H1 (cell line): ENCODE measurements around the gene FGF14. TPM values are rescaled to one million over a fixed set of nuclear protein-coding genes. Genes with fewer than 3 reads are reported as not detected.
A peak's percentile ranks its signal among the peaks of the same experiment; 100 is the strongest.
"Not testable (repeated sequence)": the region's sequence is repeated elsewhere in the genome, so short reads cannot be mapped to it uniquely, and the experiment has no call there.

Source experiments
- CTCF ChIA-PET: fragments of 300-600 bp; sonication (Branson Sonifier 250); formaldehyde crosslinking; loops from one replicate; lab custom pipeline; 2021; ENCODE audit not compliant: partially characterized antibody; lab: Charles Lee
- POLR2A ChIA-PET: fragments of 300-600 bp; sonication (Branson Sonifier 250); formaldehyde crosslinking; loops from one replicate; lab custom pipeline; 2021; ENCODE audit warnings: inconsistent platforms; ENCODE audit not compliant: partially characterized antibody; lab: Charles Lee
- DNase-seq, 2 experiments: peaks; one replicate each; pipeline versions ENCODE4 v3.0.0 to v3.0.0-alpha.2; 2010 to 2022; ENCODE audit warnings: low spot score in 2 of 2, low read depth in 1 of 2, mixed read lengths in 1 of 2
- FAIRE-seq: peaks from 2 replicates; lab custom pipeline; 2011; peaks lifted over from hg19 to GRCh38; lab: Jason Lieb, UNC
- H2AFZ ChIP-seq: 2 replicates; pipeline ENCODE4 v1.8.1; 2012; ENCODE audit warnings: low read length, inconsistent platforms
- H2AK5ac ChIP-seq: 2 replicates; pipeline ENCODE4 v1.6.1; 2013; ENCODE audit warnings: low read depth, low read length
- H2BK120ac ChIP-seq: replicated peaks from 2 replicates; pipeline ENCODE3; 2013; ENCODE audit warnings: low read depth, low read length, inconsistent platforms
- H2BK12ac ChIP-seq: 2 replicates; pipeline ENCODE4 v1.6.1; 2013; ENCODE audit warnings: low read depth, low read length
- H2BK15ac ChIP-seq: 2 replicates; pipeline ENCODE4 v1.6.1; 2013; ENCODE audit warnings: low read length
- H2BK20ac ChIP-seq: 2 replicates; pipeline ENCODE4 v1.6.1; 2013; ENCODE audit warnings: low read length
- H2BK5ac ChIP-seq: 2 replicates; pipeline ENCODE4 v1.6.1; 2013; ENCODE audit warnings: low read depth, low read length
- H3K14ac ChIP-seq: 2 replicates; pipeline ENCODE4 v1.6.1; 2013; ENCODE audit warnings: inconsistent platforms; ENCODE audit not compliant: insufficient read length
- H3K18ac ChIP-seq: 2 replicates; pipeline ENCODE4 v1.6.1; 2013; ENCODE audit warnings: low read length; ENCODE audit errors: extremely low read depth
- H3K23ac ChIP-seq: 2 replicates; pipeline ENCODE4 v1.6.1; 2013; ENCODE audit warnings: inconsistent platforms; ENCODE audit not compliant: insufficient read length
- H3K23me2 ChIP-seq: 2 replicates; pipeline ENCODE4 v1.6.1; 2013; ENCODE audit warnings: low read depth, low read length
- H3K27ac ChIP-seq: 2 replicates; pipeline ENCODE4 v1.6.1; 2011; ENCODE audit warnings: low read depth, low read length, inconsistent platforms
- H3K27me3 ChIP-seq, 4 experiments: replicated peaks in 1 of 4; 1 replicate in 1 of 4; 2 replicates in 3 of 4; pipeline versions ENCODE4 v1.6.1 to v1.8.1; 2011 to 2013; ENCODE audit warnings: low read length in 3 of 4, mild to moderate bottlenecking in 3 of 4, inconsistent platforms in 2 of 4, mixed read lengths in 2 of 4, moderate library complexity in 1 of 4; ENCODE audit not compliant: control insufficient read depth in 3 of 4, insufficient read depth in 3 of 4; ENCODE audit errors: extremely low read depth in 1 of 4
- H3K36me3 ChIP-seq, 4 experiments: 2 replicates each; pipeline versions ENCODE4 v1.6.1 to v1.8.1; 2011 to 2013; ENCODE audit warnings: mild to moderate bottlenecking in 4 of 4, low read length in 3 of 4, moderate library complexity in 2 of 4, control low read depth in 1 of 4, inconsistent platforms in 1 of 4; ENCODE audit not compliant: insufficient read depth in 4 of 4, control insufficient read depth in 2 of 4
- H3K4ac ChIP-seq: replicated peaks from 2 replicates; pipeline ENCODE3; 2013; ENCODE audit warnings: low read length, low read depth, mixed read lengths, inconsistent platforms; ENCODE audit not compliant: insufficient read length
- H3K4me1 ChIP-seq, 4 experiments: replicated peaks in 1 of 4; 1 replicate in 1 of 4; 2 replicates in 3 of 4; pipeline versions ENCODE4 v1.6.1 to v1.8.1; 2011 to 2013; ENCODE audit warnings: low read length in 3 of 4, inconsistent platforms in 2 of 4, mixed read lengths in 1 of 4; ENCODE audit not compliant: insufficient read depth in 4 of 4, control insufficient read depth in 3 of 4
- H3K4me2 ChIP-seq, 2 experiments: 2 replicates each; pipeline versions ENCODE4 v1.6.1 to v1.8.1; 2011 to 2013; ENCODE audit warnings: low read depth in 2 of 2, low read length in 2 of 2, control low read depth in 1 of 2, inconsistent platforms in 1 of 2, mild to moderate bottlenecking in 1 of 2; ENCODE audit not compliant: insufficient read depth in 1 of 2
- H3K4me3 ChIP-seq, 4 experiments: fragments of 200-600, 300-600 bp in 1 of 4; sonication (generic), shearing (Covaris generic), sonication (Bioruptor Twin) in 1 of 4; 2 replicates each; pipeline versions ENCODE4 v1.5.1 to v1.8.1; 2011 to 2016; ENCODE audit warnings: low read length in 4 of 4, low read depth in 3 of 4, control low read depth in 2 of 4, inconsistent platforms in 2 of 4, mild to moderate bottlenecking in 2 of 4, mixed read lengths in 1 of 4, moderate library complexity in 1 of 4; ENCODE audit not compliant: insufficient read depth in 2 of 4; ENCODE audit errors: extremely low read depth in 1 of 4
- H3K56ac ChIP-seq: replicated peaks from 2 replicates; pipeline ENCODE3; 2013; ENCODE audit warnings: low read depth, mild to moderate bottlenecking, mixed read lengths, low read length, inconsistent platforms; ENCODE audit not compliant: insufficient read length
- H3K79me1 ChIP-seq: 2 replicates; pipeline ENCODE4 v1.6.1; 2013; ENCODE audit warnings: low read depth, low read length, control low read depth
- H3K79me2 ChIP-seq, 2 experiments: 2 replicates each; pipeline versions ENCODE4 v1.6.1 to v1.8.1; 2012 to 2013; ENCODE audit warnings: low read length in 2 of 2, mild to moderate bottlenecking in 2 of 2, inconsistent platforms in 1 of 2; ENCODE audit not compliant: insufficient read depth in 2 of 2, control insufficient read depth in 1 of 2
- H3K9ac ChIP-seq, 4 experiments: replicated peaks in 1 of 4; 1 replicate in 1 of 4; 2 replicates in 3 of 4; pipeline versions ENCODE4 v1.6.1 to v1.8.1; 2011 to 2013; ENCODE audit warnings: low read depth in 3 of 4, low read length in 3 of 4, control low read depth in 2 of 4, mild to moderate bottlenecking in 2 of 4, moderate library complexity in 2 of 4, inconsistent platforms in 1 of 4; ENCODE audit errors: extremely low read depth in 1 of 4
- H3K9me3 ChIP-seq, 2 experiments: 2 replicates each; pipeline versions ENCODE4 v1.6.1 to v1.8.1; 2012 to 2013; ENCODE audit warnings: mild to moderate bottlenecking in 2 of 2, moderate library complexity in 2 of 2, control low read depth in 1 of 2, inconsistent platforms in 1 of 2, low read depth in 1 of 2, low read length in 1 of 2, mixed read lengths in 1 of 2; ENCODE audit not compliant: insufficient read depth in 2 of 2
- H4K20me1 ChIP-seq, 2 experiments: replicated peaks in 1 of 2; 2 replicates each; pipeline versions ENCODE3 to v1.8.1; 2011 to 2013; ENCODE audit warnings: inconsistent platforms in 2 of 2, low read length in 2 of 2, mild to moderate bottlenecking in 1 of 2; ENCODE audit not compliant: insufficient read depth in 2 of 2, control insufficient read depth in 1 of 2
- H4K5ac ChIP-seq: 2 replicates; pipeline ENCODE4 v1.6.1; 2013; ENCODE audit warnings: low read length, low read depth, mixed read lengths, inconsistent platforms; ENCODE audit not compliant: insufficient read length
- H4K8ac ChIP-seq: 2 replicates; pipeline ENCODE4 v1.8.0; 2013; ENCODE audit warnings: mild to moderate bottlenecking, moderate library complexity, low read length, inconsistent platforms; ENCODE audit not compliant: insufficient read depth; ENCODE audit errors: extremely low read depth
- H4K91ac ChIP-seq: replicated peaks from 2 replicates; pipeline ENCODE3; 2013; ENCODE audit warnings: low read length, mixed read lengths, inconsistent platforms; ENCODE audit not compliant: insufficient read length
- CHD1 ChIP-seq: IDR thresholded peaks from 2 replicates; pipeline ENCODE4 v1.6.1; 2012; ENCODE audit warnings: low read depth, low read length, improper control_type of control experiment
- JUND ChIP-seq: IDR thresholded peaks from 2 replicates; pipeline ENCODE4 v1.6.1; 2011; ENCODE audit warnings: mild to moderate bottlenecking, improper control_type of control experiment, low read length
- MAFK ChIP-seq: IDR thresholded peaks from 2 replicates; pipeline ENCODE4 v1.6.1; 2012; ENCODE audit warnings: low read depth, mild to moderate bottlenecking, improper control_type of control experiment, low read length
- POLR2AphosphoS5 ChIP-seq: IDR thresholded peaks from 2 replicates; pipeline ENCODE4 v1.6.1; 2011; ENCODE audit warnings: low read depth, low read length
- SRF ChIP-seq: IDR thresholded peaks from 2 replicates; pipeline ENCODE4 v1.6.1; 2011; ENCODE audit warnings: mild to moderate bottlenecking, low read depth, low read length, moderate library complexity
- TCF12 ChIP-seq: IDR thresholded peaks from 2 replicates; pipeline ENCODE4 v1.6.1; 2011; ENCODE audit warnings: low read depth, mild to moderate bottlenecking, low read length
- USF2 ChIP-seq: IDR thresholded peaks from 2 replicates; pipeline ENCODE4 v1.6.1; 2011; ENCODE audit warnings: low read length, improper control_type of control experiment
- WGBS, 2 experiments: shearing (Covaris generic) in 1 of 2; methylation state at CpG; one replicate each; pipeline versions ENCODE4 v1.1.6 to v1.1.7; 2013 to 2015; ENCODE audit warnings: low lambda C conversion rate in 2 of 2, mixed read lengths in 2 of 2, inconsistent platforms in 1 of 2, low coverage in 1 of 2, missing lambda C conversion rate in 1 of 2; ENCODE audit not compliant: insufficient replicate concordance in 2 of 2, insufficient coverage in 1 of 2, insufficient read length in 1 of 2; ENCODE audit errors: extremely low coverage in 1 of 2, missing lambda C conversion rate in 1 of 2; 5-methylcytosine and 5-hydroxymethylcytosine counted together
- polyA plus RNA-seq, 7 experiments: library from polyadenylated mRNA; depleted of rRNA in 3 of 7; stranded (reverse) in 5 of 7; unstranded in 2 of 7; fragments of >200 nt in 5 of 7; fragments of 200-250 nt in 2 of 7; gene quantifications; 1 replicate in 5 of 7; 2 replicates in 1 of 7; 4 replicates in 1 of 7; pipeline versions ENCODE4 v1.2.1 to v1.2.3, GENCODE V29; 2011 to 2013; ENCODE audit warnings: missing spikeins in 2 of 7, mixed read lengths in 2 of 7
- total RNA-seq: library from RNA; stranded (reverse); fragmentation: NEBNext Ultra II Directional; extraction: Animal tissue kit (Norgen Biotek cat#: 25700); gene quantifications from 2 replicates; pipeline ENCODE4 v1.2.1, GENCODE V29; 2021
- TF ChIP-seq, protein P1 (sequence below): IDR thresholded peaks from 2 replicates; pipeline ENCODE4 v1.6.1; 2012; ENCODE audit warnings: low read length, inconsistent platforms

The FGF14 gene
- total and polyA plus RNA-seq, 2 of the 8 experiments (the other 6 are each of a cell fraction or from before 2014, with no cell fraction given), result 0.05 to 0.58 TPM

- no peak for TF ChIP-seq JUND
- TF ChIP-seq, protein P1, sequence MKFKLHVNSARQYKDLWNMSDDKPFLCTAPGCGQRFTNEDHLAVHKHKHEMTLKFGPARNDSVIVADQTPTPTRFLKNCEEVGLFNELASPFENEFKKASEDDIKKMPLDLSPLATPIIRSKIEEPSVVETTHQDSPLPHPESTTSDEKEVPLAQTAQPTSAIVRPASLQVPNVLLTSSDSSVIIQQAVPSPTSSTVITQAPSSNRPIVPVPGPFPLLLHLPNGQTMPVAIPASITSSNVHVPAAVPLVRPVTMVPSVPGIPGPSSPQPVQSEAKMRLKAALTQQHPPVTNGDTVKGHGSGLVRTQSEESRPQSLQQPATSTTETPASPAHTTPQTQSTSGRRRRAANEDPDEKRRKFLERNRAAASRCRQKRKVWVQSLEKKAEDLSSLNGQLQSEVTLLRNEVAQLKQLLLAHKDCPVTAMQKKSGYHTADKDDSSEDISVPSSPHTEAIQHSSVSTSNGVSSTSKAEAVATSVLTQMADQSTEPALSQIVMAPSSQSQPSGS, result no peak
- TF ChIP-seq MAFK, result no peak
- no peak for TF ChIP-seq TCF12
- no peak for TF ChIP-seq USF2
- TF ChIP-seq SRF, result no peak
- no peak for TF ChIP-seq POLR2AphosphoS5
- TF ChIP-seq CHD1, result no peak
These were observed 389.3 kb downstream of the FGF14 start (continued) for GRCh38 chr13:102012299-102013293.

- H4K91ac ChIP-seq, H3K9ac ChIP-seq, H2BK12ac ChIP-seq, H3K14ac ChIP-seq, H3K79me2 ChIP-seq, H2AFZ ChIP-seq, H2BK5ac ChIP-seq, H2BK15ac ChIP-seq, H3K4me2 ChIP-seq, H2AK5ac ChIP-seq, H3K4me3 ChIP-seq, H3K36me3 ChIP-seq, H3K4me1 ChIP-seq, H3K23me2 ChIP-seq, H3K23ac ChIP-seq, H3K56ac ChIP-seq, H4K8ac ChIP-seq, H3K27me3 ChIP-seq, H4K5ac ChIP-seq, H3K9me3 ChIP-seq, H2BK120ac ChIP-seq, H4K20me1 ChIP-seq, H3K18ac ChIP-seq, H2BK20ac ChIP-seq, DNase-seq, CTCF ChIA-PET, H3K27ac ChIP-seq, H3K79me1 ChIP-seq, POLR2A ChIA-PET, H3K4ac ChIP-seq: not testable (repeated sequence)
- WGBS, 2 experiments, result 97% methylated on average over 5 of the region's 5 CpGs; no CpG with 5 or more reads in 1 of the 2 experiments
- peak; percentile 57 for FAIRE-seq
These were observed 390.4 kb downstream of the FGF14 start for GRCh38 chr13:102011455-102011854.
